Measurements from ENCODE around the gene RPSA. TPM values are rescaled to one million over a fixed set of nuclear protein-coding genes. Genes with fewer than 3 reads are reported as not detected.

Gene RPSA
- total RNA-seq, 6 donors from 2014 or later = 317 to 921 (median 709) TPM

DNA sequence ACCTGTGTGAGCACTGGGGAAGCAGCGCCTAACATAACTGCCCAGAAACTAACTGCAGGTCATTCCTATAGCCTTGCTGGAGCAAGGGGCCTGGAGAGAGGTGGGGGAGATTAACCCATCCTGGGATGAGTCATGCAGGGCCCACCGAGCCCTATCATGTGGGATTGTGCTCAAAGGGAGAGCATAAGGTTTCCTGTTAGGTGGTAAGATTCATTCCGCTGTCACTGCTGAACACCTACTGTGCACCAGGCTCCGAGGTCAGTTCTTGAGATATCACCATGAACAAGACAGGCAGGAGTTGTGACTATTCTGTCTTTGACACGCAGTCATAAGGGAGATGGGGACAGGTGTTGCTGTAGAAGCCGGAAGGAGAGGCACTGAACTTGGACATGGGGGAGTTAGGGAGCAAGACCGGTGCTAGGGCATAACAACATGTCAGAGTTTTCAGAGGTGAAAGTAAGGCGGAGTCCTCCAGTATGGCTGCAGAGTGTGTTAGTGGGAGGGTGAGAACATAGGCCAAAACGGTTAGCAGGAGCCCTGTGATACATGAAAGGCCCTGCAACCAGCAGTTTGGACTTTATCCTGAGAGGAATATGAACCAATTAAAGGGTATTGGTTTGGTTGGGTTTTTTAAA is 20.9 kb upstream of the RPSA start:
- H3K27me3 ChIP-seq = no peaks in the 10 kb centered on the region
- TF ChIP-seq POLR2A (IDR thresholded peaks at IDR 0.05) (no peak), EP300 (IDR thresholded peaks at IDR 0.05) (no peak), CTCF (IDR thresholded peaks at IDR 0.05) (no peak)
- WGBS, 2 donors = 72 to 73% methylated on average over 9 of the region's 9 CpGs
- no peak for ATAC-seq (ENCODE audit: low FRiP score in 2 of 2)
- DNase-seq = no peak
- no peak overlapping the region for H3K4me3 ChIP-seq
- H3K27ac ChIP-seq = no peak overlapping the region
- H3K9me3 ChIP-seq = no peaks in the 10 kb centered on the region
- peaks cover 0 to 13% (median 6%) of the 10 kb centered on the region in 4 donors for H3K36me3 ChIP-seq
- peaks cover 16 to 41% (median 26%) of the 10 kb centered on the region in 4 donors for H3K4me1 ChIP-seq

- no peak overlapping the region for H3K27ac ChIP-seq
- H3K4me3 ChIP-seq = no peak overlapping the region
- DNase-seq (no peak), ATAC-seq (ENCODE audit: low FRiP score in 2 of 2) (no peak)
- WGBS, 2 donors = 72 to 75% methylated on average over 5 of the region's 5 CpGs
- TF ChIP-seq POLR2AphosphoS5 (IDR thresholded peaks at IDR 0.05) (no peak), CTCF (IDR thresholded peaks at IDR 0.05) (no peak), EP300 (IDR thresholded peaks at IDR 0.05) (no peak), POLR2A (IDR thresholded peaks at IDR 0.05) (no peak)
- peaks cover 16 to 41% (median 26%) of the 10 kb centered on the region in 4 donors for H3K4me1 ChIP-seq
- peaks cover 0 to 21% (median 11%) of the 10 kb centered on the region in 4 donors for H3K36me3 ChIP-seq
- no peaks in the 10 kb centered on the region for H3K9me3 ChIP-seq
- H3K27me3 ChIP-seq = no peaks in the 10 kb centered on the region
Observed at GRCh38 chr3:39386318-39386717, 20.2 kb upstream of the RPSA start.

DNA sequence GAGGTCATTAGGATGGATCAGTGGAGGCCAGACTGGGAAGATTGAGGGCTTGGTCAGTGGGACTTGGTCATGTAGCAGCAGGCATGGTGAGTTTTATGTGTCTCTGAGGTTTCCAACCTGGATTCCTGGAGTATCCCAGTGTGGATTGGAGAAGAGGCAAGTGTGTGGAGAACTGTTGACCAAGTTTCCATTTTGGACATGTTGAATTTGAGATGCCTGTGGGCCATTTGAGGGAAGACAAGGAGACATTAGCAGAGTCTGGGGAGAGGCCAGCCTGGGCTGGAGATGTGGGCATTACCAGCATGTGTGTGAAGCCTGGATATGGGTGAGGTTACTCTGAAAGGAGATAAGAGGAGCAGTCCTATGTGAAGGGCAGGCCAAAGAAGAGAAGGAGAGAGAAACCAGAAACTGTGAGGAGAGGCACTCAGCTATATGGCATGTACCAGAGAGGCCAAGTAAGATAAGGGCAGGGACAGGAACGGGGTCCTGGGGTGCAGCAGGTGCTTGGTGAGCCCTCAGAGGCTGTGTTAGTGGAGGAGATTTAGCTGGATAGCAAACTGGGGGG is 19.0 kb upstream of the RPSA start:
- Histone ChIP-seq H3K4me1 (peaks cover 16 to 38% (median 24%) of the 10 kb centered on the region in 4 donors), H3K4me3 (no peak overlapping the region), H3K36me3 (peaks cover 10 to 32% (median 23%) of the 10 kb centered on the region in 4 donors), H3K27me3 (no peaks in the 10 kb centered on the region), H3K9me3 (no peaks in the 10 kb centered on the region), H3K27ac (no peak overlapping the region)
- ATAC-seq (ENCODE audit: low FRiP score in 2 of 2) (no peak), DNase-seq (no peak)
- TF ChIP-seq POLR2AphosphoS5 (IDR thresholded peaks at IDR 0.05) = no peak
- WGBS, 2 donors = 78 to 84% methylated on average over 1 of the region's 1 CpG

DNA sequence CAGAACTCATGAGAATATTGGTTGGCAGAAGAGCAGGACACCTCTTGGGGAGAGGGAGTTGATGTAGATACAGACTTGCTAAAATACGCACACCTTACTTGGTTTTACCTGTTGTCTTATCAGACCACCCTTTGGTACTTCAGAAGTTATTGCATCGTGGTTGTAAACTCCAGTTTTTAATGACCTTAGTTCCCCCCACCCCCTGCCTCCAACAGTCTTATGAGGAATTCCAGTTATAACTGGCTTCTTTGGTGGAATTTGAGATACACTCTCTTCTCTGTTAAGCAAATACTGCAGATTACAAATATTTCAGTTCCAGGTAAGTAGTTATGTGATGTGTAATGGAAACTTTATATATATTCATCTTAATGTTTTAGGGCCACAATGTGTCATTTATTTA is 18.4 kb upstream of the RPSA start:
- TF ChIP-seq POLR2AphosphoS5 (IDR thresholded peaks at IDR 0.05) (no peak), EP300 (IDR thresholded peaks at IDR 0.05) (no peak), POLR2A (IDR thresholded peaks at IDR 0.05) (no peak)
- no peaks in the 10 kb centered on the region for H3K27me3 ChIP-seq
- H3K36me3 ChIP-seq = peaks cover 13 to 39% (median 29%) of the 10 kb centered on the region in 4 donors
- 76 to 80% methylated on average over 2 of the region's 2 CpGs for WGBS, 2 donors
- H3K4me1 ChIP-seq = peaks cover 16 to 32% (median 18%) of the 10 kb centered on the region in 4 donors
- ATAC-seq (ENCODE audit: low FRiP score in 2 of 2) (no peak), DNase-seq (no peak)
- H3K4me3 ChIP-seq = no peak overlapping the region
- no peak overlapping the region for H3K27ac ChIP-seq
- H3K9me3 ChIP-seq = no peaks in the 10 kb centered on the region

DNA sequence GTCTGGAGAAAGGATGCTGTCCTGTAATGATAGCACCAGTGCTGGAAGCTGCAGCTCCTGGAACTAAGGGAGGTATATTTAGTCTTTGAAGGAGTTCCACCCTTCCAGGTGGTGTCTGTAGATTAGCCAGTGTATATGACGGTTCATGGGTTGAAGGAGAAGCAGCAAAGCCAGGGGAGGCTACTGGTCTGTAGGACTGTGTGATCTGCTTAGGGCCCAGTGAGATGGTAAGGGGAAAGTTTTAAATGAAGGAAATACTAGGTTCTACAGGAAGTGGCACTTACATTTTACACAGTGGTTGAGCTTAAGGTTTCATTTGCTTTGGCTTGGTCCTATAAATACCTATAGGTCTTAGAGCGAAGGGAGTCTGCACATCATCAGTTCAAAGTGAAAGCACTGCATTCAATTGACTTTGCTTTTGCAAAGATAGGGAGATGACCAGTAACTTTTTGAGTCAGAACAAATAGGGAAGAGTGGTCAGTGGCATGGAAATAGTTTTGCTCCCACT is 17.7 kb upstream of the RPSA start:
- 73 to 81% methylated on average over 2 of the region's 2 CpGs for WGBS, 2 donors
- ATAC-seq (ENCODE audit: low FRiP score in 2 of 2) (no peak), DNase-seq (no peak)
- H3K4me3 ChIP-seq = no peak overlapping the region
- no peaks in the 10 kb centered on the region for H3K27me3 ChIP-seq
- H3K4me1 ChIP-seq = peaks cover 16 to 32% (median 18%) of the 10 kb centered on the region in 4 donors
- H3K36me3 ChIP-seq = peaks cover 13 to 45% (median 35%) of the 10 kb centered on the region in 4 donors
- TF ChIP-seq POLR2A (IDR thresholded peaks at IDR 0.05) (no peak), CTCF (IDR thresholded peaks at IDR 0.05) (no peak), EP300 (IDR thresholded peaks at IDR 0.05) (no peak), POLR2AphosphoS5 (IDR thresholded peaks at IDR 0.05) (no peak)
- no peaks in the 10 kb centered on the region for H3K9me3 ChIP-seq
- H3K27ac ChIP-seq = no peak overlapping the region
